Inferior parietal cortex (tissue), 1 donor: ENCODE measurements around the gene HFE.
"Not testable (repeated sequence)": the region's sequence is repeated elsewhere in the genome, so short reads cannot be mapped to it uniquely, and the experiment has no call there.

Experiments
- DNase-seq: peaks from one replicate; pipeline ENCODE4 v3.0.0-alpha.2; 2016; ENCODE audit errors: extremely low spot score

The HFE gene

DNA sequence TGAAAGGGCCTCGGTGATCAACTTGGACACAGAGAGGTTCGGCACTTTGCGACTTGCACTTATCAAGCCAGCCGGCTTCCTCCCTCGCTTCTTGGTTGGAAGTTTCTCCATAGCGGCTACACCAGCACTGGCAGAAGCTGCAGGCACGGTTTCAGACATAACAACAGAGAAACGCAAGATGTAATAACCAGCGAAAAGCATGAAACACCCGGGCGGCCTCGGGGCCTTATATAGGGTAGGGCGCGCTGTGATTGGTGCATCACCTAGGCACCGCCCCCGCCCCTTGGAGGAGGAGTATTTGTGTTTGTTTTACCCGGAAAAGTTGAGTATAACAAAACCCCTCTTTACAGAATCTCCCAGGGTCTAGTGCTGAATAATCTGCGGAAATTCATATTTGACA lies 20.7 kb downstream of the HFE start:
- no peak for DNase-seq

GRCh38 chr6:26109772-26110171 lies 22.5 kb downstream of the HFE start:
- no peak for DNase-seq

- no peak for DNase-seq
Observed at GRCh38 chr6:26113570-26113969, 26.3 kb downstream of the HFE start.

DNA sequence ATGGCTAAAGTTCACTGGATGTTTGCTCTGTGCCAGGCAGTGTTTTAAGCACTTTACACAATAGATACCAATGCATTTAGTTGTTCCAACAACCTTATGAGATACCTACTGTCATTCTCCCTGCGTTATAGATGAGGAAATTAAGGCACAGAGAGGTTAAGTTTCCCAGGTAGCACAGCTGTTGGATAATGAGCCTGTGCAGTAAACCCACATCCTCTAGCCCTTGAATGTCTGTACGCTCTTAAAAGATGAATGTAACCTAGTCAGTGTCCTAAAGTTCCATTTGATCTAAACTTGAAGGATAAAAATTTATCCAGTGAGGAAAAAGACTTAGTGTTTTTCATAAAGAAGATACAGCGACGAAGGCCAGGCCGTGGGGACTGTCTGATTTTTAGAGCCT lies 28.0 kb downstream of the HFE start:
- DNase-seq: no peak

GRCh38 chr6:26116267-26116666 lies 29.0 kb downstream of the HFE start:
- DNase-seq: no peak

- DNase-seq: peak; percentile 72
Observed at GRCh38 chr6:26118999-26119398, 31.8 kb downstream of the HFE start.

DNA sequence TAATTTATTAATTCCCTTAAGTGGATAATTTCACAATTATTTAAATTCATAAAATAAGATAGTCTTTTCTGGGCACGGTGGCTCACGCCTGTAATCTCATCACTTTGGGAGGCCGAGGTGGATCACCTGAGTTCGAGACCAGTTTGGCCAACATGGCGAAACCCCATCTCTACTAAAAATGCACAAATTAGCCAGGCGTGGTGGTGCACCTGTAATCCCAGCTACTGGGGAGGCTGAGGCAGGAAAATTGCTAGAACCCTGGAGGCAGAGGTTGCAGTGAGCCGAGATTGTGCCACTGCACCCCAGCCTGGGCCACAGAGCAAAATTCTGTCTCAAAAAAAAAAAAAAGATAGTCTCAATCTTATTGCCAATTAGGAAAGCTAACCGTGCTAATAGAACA lies 32.9 kb downstream of the HFE start:
- not testable (repeated sequence) for DNase-seq

GRCh38 chr6:26120807-26121140 lies 33.5 kb downstream of the HFE start:
- no peak for DNase-seq

DNA sequence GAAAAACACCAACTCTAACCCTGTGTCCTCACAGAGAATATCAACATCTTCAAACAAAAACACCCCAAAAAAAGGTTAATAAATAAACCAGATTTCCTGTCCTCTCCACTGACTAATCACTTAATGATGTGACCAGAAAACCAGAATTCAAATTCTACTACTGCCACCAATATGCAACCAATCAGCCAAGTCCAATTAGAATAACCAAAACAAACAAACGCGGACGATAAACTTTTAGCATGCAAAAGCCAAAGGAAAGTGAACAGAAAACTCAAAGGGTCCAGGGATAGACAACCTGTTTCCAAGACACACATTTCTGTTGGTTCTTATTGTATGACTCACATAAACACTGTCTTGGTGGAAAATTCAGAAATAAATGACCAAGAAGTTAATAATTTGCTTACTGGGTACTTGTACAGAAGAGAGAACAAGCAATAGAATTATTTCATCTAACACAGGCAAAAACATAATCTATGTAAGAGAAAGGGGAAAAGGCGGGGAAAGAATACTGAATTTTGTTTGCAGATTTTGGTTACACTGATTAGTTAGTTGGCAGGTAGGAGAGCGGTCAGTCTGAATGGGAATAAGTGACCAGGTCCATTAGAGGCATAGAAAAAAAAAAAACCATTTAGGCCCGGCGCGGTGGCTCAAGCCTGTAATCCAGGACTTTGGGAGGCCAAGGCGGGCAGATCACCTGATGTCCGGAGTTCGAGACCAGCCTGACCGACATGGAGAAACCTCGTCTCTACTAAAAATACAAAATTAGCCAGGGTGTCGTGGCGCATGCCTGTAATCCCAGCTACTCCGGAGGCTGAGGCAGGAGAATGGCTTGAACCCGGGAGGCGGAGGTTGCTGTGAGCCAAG lies 34.1 kb downstream of the HFE start:
- no peak for DNase-seq

GRCh38 chr6:26122005-26122388 lies 34.8 kb downstream of the HFE start:
- DNase-seq: no peak

GRCh38 chr6:26122402-26122792 lies 35.2 kb downstream of the HFE start:
- no peak for DNase-seq

- DNase-seq: peak; percentile 100
Observed at GRCh38 chr6:26122793-26123674, 35.8 kb downstream of the HFE start.

DNA sequence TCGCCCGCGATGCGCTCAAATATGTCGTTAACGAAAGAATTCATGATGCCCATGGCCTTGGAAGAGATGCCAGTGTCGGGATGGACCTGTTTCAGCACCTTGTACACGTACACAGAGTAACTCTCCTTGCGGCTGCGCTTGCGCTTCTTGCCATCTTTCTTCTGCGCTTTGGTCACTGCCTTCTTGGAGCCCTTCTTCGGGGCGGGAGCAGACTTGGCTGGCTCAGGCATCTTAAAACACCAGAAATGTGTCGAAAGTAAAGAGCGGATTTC lies 36.4 kb downstream of the HFE start:
- no peak for DNase-seq

DNA sequence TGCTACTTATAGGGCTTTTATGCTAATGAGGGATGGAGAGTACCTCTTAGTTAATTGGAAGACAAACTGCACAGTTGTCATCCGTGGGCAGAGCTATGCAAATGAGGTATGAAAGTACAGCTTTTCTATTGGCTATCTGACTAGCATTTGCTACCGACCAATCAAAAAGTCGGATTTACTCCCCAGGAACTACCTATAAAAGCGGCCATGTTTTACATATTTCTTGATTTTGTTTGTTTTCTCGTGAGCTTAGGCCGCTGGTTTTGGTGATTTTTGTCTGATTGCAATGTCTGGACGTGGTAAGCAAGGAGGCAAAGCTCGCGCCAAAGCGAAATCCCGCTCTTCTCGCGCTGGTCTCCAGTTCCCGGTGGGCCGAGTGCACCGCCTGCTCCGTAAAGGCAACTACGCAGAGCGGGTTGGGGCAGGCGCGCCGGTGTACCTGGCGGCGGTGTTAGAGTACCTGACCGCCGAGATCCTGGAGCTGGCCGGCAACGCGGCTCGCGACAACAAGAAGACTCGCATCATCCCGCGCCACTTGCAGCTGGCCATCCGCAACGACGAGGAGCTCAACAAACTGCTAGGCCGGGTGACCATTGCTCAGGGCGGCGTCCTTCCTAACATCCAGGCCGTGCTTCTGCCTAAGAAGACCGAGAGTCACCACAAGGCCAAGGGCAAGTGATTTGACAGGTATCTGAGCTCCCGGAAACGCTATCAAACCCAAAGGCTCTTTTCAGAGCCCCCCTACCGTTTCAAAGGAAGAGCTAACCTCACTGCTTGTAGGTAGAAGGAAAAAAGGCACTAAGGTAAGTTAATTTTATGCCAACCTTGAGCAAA lies 36.9 kb downstream of the HFE start:
- DNase-seq: peak; percentile 99

DNA sequence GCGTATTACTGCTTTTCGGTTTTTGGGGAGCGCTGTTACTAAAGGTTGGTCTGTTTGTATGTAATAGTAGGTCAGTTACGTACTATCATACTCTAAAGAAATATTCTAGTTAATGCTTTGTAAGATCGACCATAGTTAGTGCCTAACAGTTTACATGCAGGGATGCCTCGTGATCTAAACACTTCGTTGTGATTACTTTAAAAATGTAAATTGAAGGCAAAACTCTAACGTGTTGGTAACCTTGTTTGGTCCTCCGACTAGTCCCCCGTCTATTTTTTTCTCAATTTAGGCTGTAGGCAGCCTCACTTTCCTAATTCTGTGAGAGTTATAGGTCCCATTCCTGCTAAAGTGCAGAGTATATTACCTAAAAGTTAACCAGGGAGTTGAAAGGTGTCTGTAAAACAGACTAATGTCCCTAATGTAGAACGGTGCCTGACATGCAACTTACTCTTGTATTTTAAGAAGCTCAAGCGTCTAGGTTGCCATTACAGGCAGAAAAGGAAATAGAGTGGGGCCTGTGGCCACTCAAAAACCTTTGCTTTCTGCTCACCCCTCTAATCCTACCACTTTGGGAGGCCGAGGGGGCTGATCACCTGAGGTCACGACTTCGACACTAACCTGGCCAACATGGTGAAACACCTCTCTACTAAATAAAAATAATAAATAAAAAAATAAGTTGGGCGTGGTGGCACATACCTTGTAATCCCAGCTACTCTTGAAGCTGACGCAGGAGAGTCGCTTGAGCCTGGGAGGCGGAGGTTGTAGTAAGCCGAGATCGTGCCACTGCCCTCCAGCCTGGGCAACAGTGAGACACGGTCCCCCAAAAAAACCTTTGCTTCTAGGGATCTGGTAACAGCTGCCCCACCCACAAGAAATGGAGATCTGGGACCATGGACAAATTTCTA lies 37.8 kb downstream of the HFE start:
- no peak for DNase-seq

GRCh38 chr6:26126394-26127235 lies 39.4 kb downstream of the HFE start:
- DNase-seq: no peak

- DNase-seq: no peak
Observed at GRCh38 chr6:26128013-26128771, 41.0 kb downstream of the HFE start.

GRCh38 chr6:26129656-26130055 lies 42.4 kb downstream of the HFE start:
- DNase-seq: no peak

GRCh38 chr6:26130581-26131249 lies 43.5 kb downstream of the HFE start:
- no peak for DNase-seq
